H1 (cell line): ENCODE measurements around the gene SSPN. TPM values are rescaled to one million over a fixed set of nuclear protein-coding genes. Genes with fewer than 3 reads are reported as not detected.

Experiments
- CTCF ChIA-PET: fragments of 300-600 bp; sonication (Branson Sonifier 250); formaldehyde crosslinking; loops from one replicate; lab custom pipeline; 2021; ENCODE audit not compliant: partially characterized antibody; lab: Charles Lee
- POLR2A ChIA-PET: fragments of 300-600 bp; sonication (Branson Sonifier 250); formaldehyde crosslinking; loops from one replicate; lab custom pipeline; 2021; ENCODE audit warnings: inconsistent platforms; ENCODE audit not compliant: partially characterized antibody; lab: Charles Lee
- DNase-seq, 2 experiments: peaks; one replicate each; pipeline versions ENCODE4 v3.0.0 to v3.0.0-alpha.2; 2010 to 2022; ENCODE audit warnings: low spot score in 2 of 2, low read depth in 1 of 2, mixed read lengths in 1 of 2
- FAIRE-seq: peaks from 2 replicates; lab custom pipeline; 2011; peaks lifted over from hg19 to GRCh38; lab: Jason Lieb, UNC
- H2AFZ ChIP-seq: 2 replicates; pipeline ENCODE4 v1.8.1; 2012; ENCODE audit warnings: low read length, inconsistent platforms
- H2AK5ac ChIP-seq: 2 replicates; pipeline ENCODE4 v1.6.1; 2013; ENCODE audit warnings: low read depth, low read length
- H2BK120ac ChIP-seq: replicated peaks from 2 replicates; pipeline ENCODE3; 2013; ENCODE audit warnings: low read depth, low read length, inconsistent platforms
- H2BK12ac ChIP-seq: 2 replicates; pipeline ENCODE4 v1.6.1; 2013; ENCODE audit warnings: low read depth, low read length
- H2BK15ac ChIP-seq: 2 replicates; pipeline ENCODE4 v1.6.1; 2013; ENCODE audit warnings: low read length
- H2BK20ac ChIP-seq: 2 replicates; pipeline ENCODE4 v1.6.1; 2013; ENCODE audit warnings: low read length
- H2BK5ac ChIP-seq: 2 replicates; pipeline ENCODE4 v1.6.1; 2013; ENCODE audit warnings: low read depth, low read length
- H3K14ac ChIP-seq: 2 replicates; pipeline ENCODE4 v1.6.1; 2013; ENCODE audit warnings: inconsistent platforms; ENCODE audit not compliant: insufficient read length
- H3K18ac ChIP-seq: 2 replicates; pipeline ENCODE4 v1.6.1; 2013; ENCODE audit warnings: low read length; ENCODE audit errors: extremely low read depth
- H3K23ac ChIP-seq: 2 replicates; pipeline ENCODE4 v1.6.1; 2013; ENCODE audit warnings: inconsistent platforms; ENCODE audit not compliant: insufficient read length
- H3K23me2 ChIP-seq: 2 replicates; pipeline ENCODE4 v1.6.1; 2013; ENCODE audit warnings: low read depth, low read length
- H3K27ac ChIP-seq: 2 replicates; pipeline ENCODE4 v1.6.1; 2011; ENCODE audit warnings: low read depth, low read length, inconsistent platforms
- H3K27me3 ChIP-seq, 4 experiments: replicated peaks in 1 of 4; 1 replicate in 1 of 4; 2 replicates in 3 of 4; pipeline versions ENCODE4 v1.6.1 to v1.8.1; 2011 to 2013; ENCODE audit warnings: low read length in 3 of 4, mild to moderate bottlenecking in 3 of 4, inconsistent platforms in 2 of 4, mixed read lengths in 2 of 4, moderate library complexity in 1 of 4; ENCODE audit not compliant: control insufficient read depth in 3 of 4, insufficient read depth in 3 of 4; ENCODE audit errors: extremely low read depth in 1 of 4
- H3K36me3 ChIP-seq, 4 experiments: 2 replicates each; pipeline versions ENCODE4 v1.6.1 to v1.8.1; 2011 to 2013; ENCODE audit warnings: mild to moderate bottlenecking in 4 of 4, low read length in 3 of 4, moderate library complexity in 2 of 4, control low read depth in 1 of 4, inconsistent platforms in 1 of 4; ENCODE audit not compliant: insufficient read depth in 4 of 4, control insufficient read depth in 2 of 4
- H3K4ac ChIP-seq: replicated peaks from 2 replicates; pipeline ENCODE3; 2013; ENCODE audit warnings: low read length, low read depth, mixed read lengths, inconsistent platforms; ENCODE audit not compliant: insufficient read length
- H3K4me1 ChIP-seq, 4 experiments: replicated peaks in 1 of 4; 1 replicate in 1 of 4; 2 replicates in 3 of 4; pipeline versions ENCODE4 v1.6.1 to v1.8.1; 2011 to 2013; ENCODE audit warnings: low read length in 3 of 4, inconsistent platforms in 2 of 4, mixed read lengths in 1 of 4; ENCODE audit not compliant: insufficient read depth in 4 of 4, control insufficient read depth in 3 of 4
- H3K4me2 ChIP-seq, 2 experiments: 2 replicates each; pipeline versions ENCODE4 v1.6.1 to v1.8.1; 2011 to 2013; ENCODE audit warnings: low read depth in 2 of 2, low read length in 2 of 2, control low read depth in 1 of 2, inconsistent platforms in 1 of 2, mild to moderate bottlenecking in 1 of 2; ENCODE audit not compliant: insufficient read depth in 1 of 2
- H3K4me3 ChIP-seq, 4 experiments: fragments of 200-600, 300-600 bp in 1 of 4; sonication (generic), shearing (Covaris generic), sonication (Bioruptor Twin) in 1 of 4; 2 replicates each; pipeline versions ENCODE4 v1.5.1 to v1.8.1; 2011 to 2016; ENCODE audit warnings: low read length in 4 of 4, low read depth in 3 of 4, control low read depth in 2 of 4, inconsistent platforms in 2 of 4, mild to moderate bottlenecking in 2 of 4, mixed read lengths in 1 of 4, moderate library complexity in 1 of 4; ENCODE audit not compliant: insufficient read depth in 2 of 4; ENCODE audit errors: extremely low read depth in 1 of 4
- H3K56ac ChIP-seq: replicated peaks from 2 replicates; pipeline ENCODE3; 2013; ENCODE audit warnings: low read depth, mild to moderate bottlenecking, mixed read lengths, low read length, inconsistent platforms; ENCODE audit not compliant: insufficient read length
- H3K79me1 ChIP-seq: 2 replicates; pipeline ENCODE4 v1.6.1; 2013; ENCODE audit warnings: low read depth, low read length, control low read depth
- H3K79me2 ChIP-seq, 2 experiments: 2 replicates each; pipeline versions ENCODE4 v1.6.1 to v1.8.1; 2012 to 2013; ENCODE audit warnings: low read length in 2 of 2, mild to moderate bottlenecking in 2 of 2, inconsistent platforms in 1 of 2; ENCODE audit not compliant: insufficient read depth in 2 of 2, control insufficient read depth in 1 of 2
- H3K9ac ChIP-seq, 4 experiments: replicated peaks in 1 of 4; 1 replicate in 1 of 4; 2 replicates in 3 of 4; pipeline versions ENCODE4 v1.6.1 to v1.8.1; 2011 to 2013; ENCODE audit warnings: low read depth in 3 of 4, low read length in 3 of 4, control low read depth in 2 of 4, mild to moderate bottlenecking in 2 of 4, moderate library complexity in 2 of 4, inconsistent platforms in 1 of 4; ENCODE audit errors: extremely low read depth in 1 of 4
- H3K9me3 ChIP-seq, 2 experiments: 2 replicates each; pipeline versions ENCODE4 v1.6.1 to v1.8.1; 2012 to 2013; ENCODE audit warnings: mild to moderate bottlenecking in 2 of 2, moderate library complexity in 2 of 2, control low read depth in 1 of 2, inconsistent platforms in 1 of 2, low read depth in 1 of 2, low read length in 1 of 2, mixed read lengths in 1 of 2; ENCODE audit not compliant: insufficient read depth in 2 of 2
- H4K20me1 ChIP-seq, 2 experiments: replicated peaks in 1 of 2; 2 replicates each; pipeline versions ENCODE3 to v1.8.1; 2011 to 2013; ENCODE audit warnings: inconsistent platforms in 2 of 2, low read length in 2 of 2, mild to moderate bottlenecking in 1 of 2; ENCODE audit not compliant: insufficient read depth in 2 of 2, control insufficient read depth in 1 of 2
- H4K5ac ChIP-seq: 2 replicates; pipeline ENCODE4 v1.6.1; 2013; ENCODE audit warnings: low read length, low read depth, mixed read lengths, inconsistent platforms; ENCODE audit not compliant: insufficient read length
- H4K8ac ChIP-seq: 2 replicates; pipeline ENCODE4 v1.8.0; 2013; ENCODE audit warnings: mild to moderate bottlenecking, moderate library complexity, low read length, inconsistent platforms; ENCODE audit not compliant: insufficient read depth; ENCODE audit errors: extremely low read depth
- H4K91ac ChIP-seq: replicated peaks from 2 replicates; pipeline ENCODE3; 2013; ENCODE audit warnings: low read length, mixed read lengths, inconsistent platforms; ENCODE audit not compliant: insufficient read length
- EZH2 ChIP-seq: fragments of 200-600 bp; sonication (generic); IDR thresholded peaks from 2 replicates; pipeline ENCODE4 v1.7.1; 2012; ENCODE audit warnings: low read depth, mild to moderate bottlenecking, moderate library complexity, low read length, inconsistent platforms; ENCODE audit not compliant: severe bottlenecking
- ZNF274 ChIP-seq: IDR thresholded peaks from 2 replicates; pipeline ENCODE4 v1.7.0; 2012; ENCODE audit warnings: low read length, borderline replicate concordance; ENCODE audit errors: extremely low read depth
- WGBS, 2 experiments: shearing (Covaris generic) in 1 of 2; methylation state at CpG; one replicate each; pipeline versions ENCODE4 v1.1.6 to v1.1.7; 2013 to 2015; ENCODE audit warnings: low lambda C conversion rate in 2 of 2, mixed read lengths in 2 of 2, inconsistent platforms in 1 of 2, low coverage in 1 of 2, missing lambda C conversion rate in 1 of 2; ENCODE audit not compliant: insufficient replicate concordance in 2 of 2, insufficient coverage in 1 of 2, insufficient read length in 1 of 2; ENCODE audit errors: extremely low coverage in 1 of 2, missing lambda C conversion rate in 1 of 2; 5-methylcytosine and 5-hydroxymethylcytosine counted together
- polyA plus RNA-seq, 7 experiments: library from polyadenylated mRNA; depleted of rRNA in 3 of 7; stranded (reverse) in 5 of 7; unstranded in 2 of 7; fragments of >200 nt in 5 of 7; fragments of 200-250 nt in 2 of 7; gene quantifications; 1 replicate in 5 of 7; 2 replicates in 1 of 7; 4 replicates in 1 of 7; pipeline versions ENCODE4 v1.2.1 to v1.2.3, GENCODE V29; 2011 to 2013; ENCODE audit warnings: missing spikeins in 2 of 7, mixed read lengths in 2 of 7
- total RNA-seq: library from RNA; stranded (reverse); fragmentation: NEBNext Ultra II Directional; extraction: Animal tissue kit (Norgen Biotek cat#: 25700); gene quantifications from 2 replicates; pipeline ENCODE4 v1.2.1, GENCODE V29; 2021

Gene SSPN
- total and polyA plus RNA-seq, 2 of the 8 experiments (the other 6 are each of a cell fraction or from before 2014, with no cell fraction given): 0.86 to 1.8 TPM

DNA sequence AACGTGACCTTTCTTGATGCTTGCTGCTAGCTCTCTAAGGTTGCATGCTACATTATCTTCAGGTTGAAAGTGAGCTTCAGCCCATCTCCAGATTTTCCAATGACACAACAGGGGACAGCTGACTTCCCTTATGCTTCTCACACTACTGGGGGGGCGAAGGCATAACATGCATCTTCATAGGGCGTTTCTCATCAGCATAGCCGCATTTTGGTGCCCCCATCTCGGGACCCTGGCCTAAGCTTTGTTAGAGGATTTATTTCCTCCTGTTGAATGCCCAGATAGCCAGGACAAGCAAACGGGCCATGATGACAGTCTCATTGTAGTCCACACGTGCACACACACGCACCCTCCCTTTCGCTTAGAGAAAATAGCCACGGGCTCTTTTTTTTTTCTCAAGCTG is 30.7 kb downstream of the SSPN start:
- no peaks in the 10 kb centered on the region; a peak in 3 of 7 replicates for H3K4me1 ChIP-seq
- peak overlapping the region in 3 of 4 experiments; percentile 32 to 52 (median 45); a peak in 6 of 8 replicates for H3K4me3 ChIP-seq
- 55% methylated on average over 10 of the region's 10 CpGs; no CpG with 5 or more reads in 1 of the 2 experiments for WGBS, 2 experiments
- DNase-seq (no peak), FAIRE-seq (no peak)
- no peaks in the 10 kb centered on the region for H3K79me2 ChIP-seq
- ChIA-PET POLR2A (interaction anchor here (0.6 to 1.1 kb wide), 2 partner anchors 15 to 637 kb away, joined by 3 read pairs; no protein-coding TSS in a partner anchor), CTCF (interaction anchor here (0.6 to 1.6 kb wide), 3 partner anchors 31 to 839 kb away, joined by 3 read pairs; partner anchors contain the start of gene SSPN)
- no peak overlapping the region for H2BK15ac ChIP-seq
- H4K8ac ChIP-seq: no peak overlapping the region
- no peak overlapping the region for H3K23ac ChIP-seq
- no peak overlapping the region for H2AK5ac ChIP-seq
- TF ChIP-seq EZH2: peak; percentile 20
- TF ChIP-seq ZNF274: no peak
- H3K9ac ChIP-seq: no peak overlapping the region
- H3K4me2 ChIP-seq: peak overlapping the region; percentile 75 to 82
- H2BK5ac ChIP-seq: no peak overlapping the region
- no peaks in the 10 kb centered on the region for H3K9me3 ChIP-seq
- no peaks in the 10 kb centered on the region for H3K36me3 ChIP-seq
- H3K18ac ChIP-seq: no peak overlapping the region
- peaks cover 2 to 28% (median 18%) of the 10 kb centered on the region in 4 experiments for H3K27me3 ChIP-seq
- H3K56ac ChIP-seq: no peak overlapping the region
- H4K91ac ChIP-seq: no peak overlapping the region
- H4K5ac ChIP-seq: no peak overlapping the region
- no peaks in the 10 kb centered on the region for H3K79me1 ChIP-seq
- no peak overlapping the region for H2BK120ac ChIP-seq
- no peak overlapping the region for H2BK20ac ChIP-seq
- no peak overlapping the region for H2BK12ac ChIP-seq
- H4K20me1 ChIP-seq: no peaks in the 10 kb centered on the region
- H3K4ac ChIP-seq: no peak overlapping the region
- H2AFZ ChIP-seq: no peak overlapping the region
- H3K23me2 ChIP-seq: peaks cover 3% of the 10 kb centered on the region; the same call in 1 of the 2 replicates
- H3K27ac ChIP-seq: no peak overlapping the region
- H3K14ac ChIP-seq: no peak overlapping the region
